ENCODE data around the gene PPIF.

Gene PPIF

DNA sequence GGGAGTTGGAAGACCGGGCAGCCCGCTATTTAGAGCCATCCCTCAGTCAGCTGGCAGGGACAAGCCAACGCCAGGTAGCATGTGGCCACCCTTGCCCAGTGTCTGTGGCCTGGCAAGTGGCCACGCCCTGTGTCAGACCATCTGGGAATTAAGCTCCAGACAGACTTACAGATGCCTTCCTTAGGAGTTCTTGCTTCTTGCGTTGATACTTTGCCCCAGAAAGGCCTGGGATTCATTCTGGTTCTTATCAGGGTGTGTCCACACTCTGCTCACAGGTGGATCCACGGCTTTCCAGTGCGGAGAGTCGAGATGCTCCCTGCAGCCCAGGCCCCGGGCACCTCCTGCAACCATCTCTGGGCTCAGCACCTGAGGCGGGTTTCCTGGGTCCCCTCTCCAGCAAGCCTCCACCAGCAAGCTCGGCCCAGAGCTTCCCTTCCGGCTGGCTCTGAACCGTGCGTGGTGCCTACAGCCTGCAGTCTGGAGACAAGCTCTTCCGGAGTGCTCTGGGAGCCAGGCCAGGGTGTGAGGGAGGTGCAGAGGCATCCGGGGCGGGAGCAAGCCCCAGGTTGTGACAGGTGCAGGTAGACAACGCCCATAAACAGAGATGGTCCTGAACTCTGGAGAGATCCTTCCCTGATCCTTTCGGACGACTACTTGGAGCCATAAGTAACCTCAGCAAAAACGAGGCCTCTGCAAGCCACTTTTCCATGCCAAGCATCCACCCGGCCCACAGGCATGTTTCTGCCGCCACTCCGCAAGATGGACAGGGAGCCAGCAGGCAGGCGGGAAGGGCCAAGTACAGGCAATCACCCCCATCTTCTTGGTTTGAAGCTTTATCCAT is 32.3 kb upstream of the PPIF start:
- no peak for DNase-seq

DNA sequence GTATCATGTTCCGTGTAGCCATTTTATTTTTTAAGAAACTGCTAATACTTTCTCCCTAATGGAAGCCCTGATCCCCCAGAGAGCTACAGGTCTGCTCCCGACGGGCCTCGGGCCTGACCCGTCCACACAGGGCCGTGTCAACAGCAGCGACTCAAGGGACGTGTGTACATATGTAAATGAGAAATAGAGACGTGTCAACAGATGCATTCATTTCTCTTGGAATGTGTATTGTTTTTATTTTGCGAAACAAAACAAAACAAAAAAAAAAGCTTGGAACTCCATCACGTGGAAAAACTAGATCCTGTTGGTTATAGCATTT is 31.7 kb upstream of the PPIF start:
- no peak for DNase-seq

DNA sequence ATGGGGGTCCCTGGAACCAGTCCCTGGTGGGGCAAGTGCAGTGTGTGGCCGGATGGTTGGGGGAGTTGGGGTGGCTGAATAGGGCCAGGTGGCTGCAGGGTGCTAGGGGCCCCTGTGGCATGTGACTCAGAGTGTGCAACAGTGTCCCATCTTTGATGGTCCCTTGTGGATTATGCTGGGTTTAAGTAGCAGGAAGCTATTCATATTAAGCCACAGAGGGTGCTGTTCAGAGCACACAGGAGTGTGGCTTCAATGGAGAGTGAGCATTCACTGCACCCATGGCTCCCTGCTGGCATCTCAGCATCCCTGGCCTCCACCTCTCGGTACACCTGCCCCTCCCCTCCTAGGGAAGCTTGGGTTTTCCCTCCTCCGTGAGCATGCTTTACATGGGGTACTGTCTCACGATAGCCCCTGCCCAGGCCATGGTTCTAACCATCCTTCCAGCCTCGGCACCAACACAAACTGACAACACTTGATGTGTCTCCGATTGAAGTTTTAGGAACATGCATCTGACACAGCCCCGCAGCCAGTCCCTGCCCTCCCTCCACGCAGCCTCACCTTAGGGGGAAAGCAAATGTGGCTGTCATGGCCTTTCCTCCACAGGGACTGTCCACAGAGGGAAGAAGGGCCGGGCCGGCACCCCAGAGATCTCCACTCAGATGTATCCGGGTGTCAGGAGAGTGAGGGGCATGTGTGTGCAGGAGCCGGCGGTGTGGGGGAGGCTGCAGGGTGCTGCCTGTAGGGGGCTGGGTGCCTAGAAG is 30.4 kb upstream of the PPIF start:
- no peak for DNase-seq

DNA sequence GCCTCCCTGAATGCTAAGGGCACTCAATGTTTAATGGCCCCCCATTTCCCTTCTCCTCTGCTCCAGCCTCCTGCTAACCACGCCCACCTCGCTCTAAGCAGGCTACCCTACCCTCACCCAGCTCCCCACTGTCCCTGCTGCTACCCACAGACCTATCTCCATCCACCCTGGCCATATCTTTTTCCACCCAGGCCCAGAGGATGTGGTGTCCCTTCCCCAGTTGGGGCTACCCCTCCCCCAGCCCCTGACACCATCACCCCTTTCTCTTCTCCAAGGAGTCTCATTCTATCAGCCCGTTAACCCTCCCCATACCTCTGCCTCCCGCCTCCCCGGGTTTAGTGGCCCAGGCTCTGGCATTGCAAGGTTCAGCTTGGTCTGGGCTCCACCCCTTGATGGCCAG is 28.9 kb upstream of the PPIF start:
- no peak for DNase-seq

DNA sequence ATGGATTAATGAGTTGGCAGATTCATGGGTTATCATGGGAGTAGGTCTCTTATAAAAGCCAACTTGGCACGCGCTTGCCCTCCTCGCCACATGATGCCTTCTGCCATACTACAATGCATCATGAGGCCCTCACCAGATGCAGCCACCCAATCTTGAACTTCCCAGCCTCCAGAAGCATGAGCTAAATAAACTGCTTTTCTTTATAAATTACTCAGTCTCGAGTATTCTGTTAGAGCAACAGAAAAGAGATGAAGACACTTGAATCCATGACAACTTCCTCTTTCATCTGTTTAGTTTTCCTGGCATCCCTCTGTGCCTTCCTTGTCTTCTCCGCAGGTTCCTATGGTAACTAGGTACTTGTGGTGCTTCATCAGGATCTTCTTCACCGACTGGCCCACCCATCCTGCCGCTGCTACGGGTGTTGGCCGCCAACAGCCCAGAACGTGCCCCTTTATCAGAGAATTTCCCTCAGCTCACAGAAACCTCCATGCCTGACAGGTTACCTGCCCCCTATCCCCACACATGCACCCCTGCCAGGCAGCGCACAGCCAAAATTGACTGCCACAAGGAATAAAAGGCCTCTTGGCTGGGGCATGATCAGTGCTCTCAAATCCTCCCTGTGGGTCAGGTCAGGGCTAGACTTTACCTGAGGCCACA is 28.0 kb upstream of the PPIF start:
- no peak for DNase-seq

DNA sequence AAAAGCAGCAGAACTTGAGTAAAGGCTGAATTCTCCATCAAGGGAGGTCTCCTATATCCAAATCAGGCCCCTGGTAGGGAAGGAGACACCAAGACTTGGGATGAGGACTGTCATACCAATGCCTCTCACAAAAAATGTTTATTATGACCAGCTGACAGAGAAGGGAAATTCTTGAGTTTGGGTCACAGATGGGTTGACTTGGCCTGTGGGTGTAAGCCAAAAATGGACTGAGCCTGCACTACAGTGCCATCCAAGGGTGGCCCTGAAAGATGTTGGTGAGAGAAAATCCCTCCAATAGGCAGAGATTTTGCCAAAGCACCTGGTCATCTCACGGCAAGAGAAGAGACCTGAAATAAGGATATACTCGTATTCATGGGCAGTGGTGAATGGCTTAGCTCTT is 27.0 kb upstream of the PPIF start:
- no peak for DNase-seq

DNA sequence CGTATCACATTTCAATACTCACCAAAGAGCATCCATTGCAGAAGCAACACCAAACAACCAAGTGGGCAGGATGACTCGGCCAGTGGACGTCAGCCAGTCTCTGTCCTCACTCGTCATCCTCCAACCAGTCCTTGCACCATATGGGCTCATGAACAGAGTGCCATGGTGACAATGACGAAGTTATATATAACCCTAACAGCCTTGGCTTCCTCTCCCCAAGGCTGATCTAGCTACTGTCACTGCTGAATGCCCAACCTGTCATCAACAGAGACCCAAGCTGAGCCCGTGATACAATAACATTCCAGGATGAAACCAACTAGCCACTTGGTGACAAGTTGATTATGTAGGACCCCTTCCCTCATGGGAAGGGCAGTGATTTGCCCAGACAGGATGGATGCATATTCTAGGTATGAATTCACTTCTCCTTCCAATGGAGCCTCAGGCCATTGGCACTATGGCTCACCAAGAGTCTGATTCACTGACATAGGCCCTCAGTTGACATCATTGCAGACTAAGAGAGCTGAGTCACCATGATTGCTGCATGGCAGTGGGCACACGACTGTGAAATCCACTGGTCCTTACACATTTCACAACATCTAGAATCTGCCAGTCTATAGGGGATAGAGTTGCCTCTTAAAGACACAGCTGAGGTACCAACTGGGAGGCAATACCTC is 26.3 kb upstream of the PPIF start:
- DNase-seq: no peak

DNA sequence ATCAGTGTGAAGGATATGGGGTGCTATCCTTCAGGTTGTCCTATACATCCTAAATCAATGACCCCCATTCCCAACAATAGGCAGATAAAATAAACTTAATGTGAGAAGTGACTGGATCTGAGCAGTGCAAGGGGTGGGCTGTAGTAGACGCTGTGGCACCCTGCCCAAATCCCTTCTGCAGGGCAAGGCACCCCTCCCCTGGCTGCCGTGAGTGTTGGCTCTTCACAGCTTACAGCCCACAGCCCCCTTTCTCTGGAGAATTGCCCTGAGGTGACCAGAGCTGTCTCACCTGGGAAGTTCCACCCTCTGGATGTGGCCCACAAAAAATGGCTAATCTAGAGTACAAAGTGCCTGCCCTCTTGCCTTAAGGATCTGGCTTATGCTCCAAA is 25.8 kb upstream of the PPIF start:
- DNase-seq: no peak

DNA sequence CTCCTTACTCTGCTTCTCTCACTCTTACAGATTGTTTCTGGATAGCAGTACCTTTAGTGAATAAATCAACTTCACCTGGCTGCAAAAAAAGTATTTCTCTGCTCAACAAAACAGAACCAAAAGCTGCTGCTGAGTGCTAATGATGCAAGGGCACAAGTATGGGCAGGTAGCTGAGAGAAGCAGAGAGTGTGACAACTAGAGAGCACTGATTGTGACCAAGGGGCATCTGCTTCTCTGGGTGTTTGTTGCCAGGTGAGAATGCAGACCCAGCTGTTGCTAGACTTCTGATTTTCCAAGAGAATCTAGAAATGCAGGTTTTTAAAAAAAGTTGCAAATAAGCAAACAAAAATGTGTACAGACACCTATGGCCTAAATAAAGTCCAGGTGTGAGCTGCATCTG is 25.3 kb upstream of the PPIF start:
- DNase-seq: no peak

DNA sequence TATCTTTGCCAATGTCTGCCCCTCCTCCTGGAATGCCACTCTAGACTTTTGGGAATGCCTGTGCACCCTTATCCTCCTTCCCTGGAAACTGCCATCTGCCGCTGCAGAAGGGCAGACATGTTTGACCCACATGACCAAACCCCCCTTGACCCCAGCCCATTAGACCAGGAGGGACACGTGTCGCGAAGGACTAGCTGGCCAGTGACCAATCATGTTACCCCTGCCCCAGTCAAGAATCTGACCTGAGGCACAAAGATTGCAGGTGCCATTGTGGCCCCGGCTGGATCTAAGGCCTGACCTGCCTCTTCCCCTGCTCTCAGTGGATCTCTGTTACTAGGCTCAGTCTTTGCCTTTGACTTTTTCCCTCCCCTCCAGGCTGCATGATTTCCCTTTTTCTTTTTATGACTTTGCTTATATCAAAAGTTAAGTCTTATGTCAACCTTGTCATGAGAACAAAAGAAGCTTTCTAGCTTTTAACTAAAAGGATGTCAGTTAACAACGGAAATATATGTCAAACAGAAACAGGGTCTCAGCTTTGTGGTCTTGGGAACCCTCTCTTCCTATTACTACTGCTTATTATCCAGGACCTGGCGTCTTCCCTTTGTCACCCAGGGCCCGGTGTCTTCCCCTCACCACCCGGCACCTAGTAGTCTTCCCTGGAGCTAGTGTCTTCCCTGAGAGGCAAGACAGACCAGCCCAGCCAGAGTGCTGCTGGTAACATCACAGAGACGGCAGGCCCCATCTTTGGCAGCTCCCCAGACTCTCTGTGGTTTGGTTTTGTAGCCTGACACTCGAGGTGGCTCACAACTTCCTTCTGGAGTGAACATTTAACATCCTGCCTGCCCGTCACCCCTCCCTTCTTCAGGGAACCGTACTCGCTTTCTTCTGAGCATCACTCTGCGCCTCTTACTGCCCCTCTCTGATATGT is 24.4 kb upstream of the PPIF start:
- no peak for DNase-seq

DNA sequence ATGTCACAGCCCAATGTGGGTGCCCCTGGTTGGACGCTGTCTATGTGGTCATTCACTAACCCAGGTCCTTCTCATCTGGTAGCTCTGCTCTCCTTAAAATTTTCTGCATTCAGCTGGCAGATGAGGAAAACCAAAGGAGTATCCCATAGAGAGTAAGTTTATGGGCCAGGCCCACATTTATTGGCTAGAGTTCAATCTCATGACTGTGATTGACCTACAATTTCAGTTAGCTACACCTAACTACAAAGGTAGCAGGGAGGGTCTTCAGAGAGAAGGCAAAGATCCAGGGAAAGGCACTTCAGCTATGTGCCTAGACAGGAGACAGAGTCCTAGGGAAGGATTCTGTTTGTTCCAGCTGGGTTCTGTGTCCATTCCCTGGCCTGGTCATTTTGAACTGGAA is 23.7 kb upstream of the PPIF start:
- DNase-seq: no peak

DNA sequence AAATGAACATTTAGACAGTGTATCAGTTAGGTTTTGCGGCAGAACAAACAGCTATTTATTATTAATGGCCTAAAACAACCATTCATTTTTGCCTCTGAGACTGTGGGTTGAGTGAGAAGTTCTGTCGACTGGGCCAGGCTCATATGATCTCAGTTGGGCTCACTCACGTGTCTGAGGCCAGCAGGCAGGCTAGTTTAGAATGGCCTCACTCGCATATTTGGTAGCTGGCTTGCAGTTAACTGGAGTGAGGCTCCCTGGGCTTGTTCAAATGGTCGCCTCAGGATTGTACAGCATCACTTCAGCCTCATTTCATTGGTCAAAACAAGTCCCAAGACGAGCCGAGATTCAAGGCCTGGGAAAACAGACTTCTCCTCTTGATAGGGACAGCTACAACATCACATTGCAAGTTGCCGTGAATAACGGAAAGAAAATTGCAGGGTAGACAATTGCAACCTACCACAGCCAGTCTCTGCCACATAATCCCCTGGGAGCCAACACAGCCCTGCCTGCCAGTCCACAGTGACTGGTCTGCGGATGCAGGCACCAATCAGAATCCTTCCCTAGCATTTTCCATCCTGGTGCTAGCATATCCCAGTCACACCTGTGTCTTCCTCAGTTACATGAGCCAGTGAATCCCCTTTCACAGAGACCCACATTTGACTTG is 23.1 kb upstream of the PPIF start:
- DNase-seq: no peak

DNA sequence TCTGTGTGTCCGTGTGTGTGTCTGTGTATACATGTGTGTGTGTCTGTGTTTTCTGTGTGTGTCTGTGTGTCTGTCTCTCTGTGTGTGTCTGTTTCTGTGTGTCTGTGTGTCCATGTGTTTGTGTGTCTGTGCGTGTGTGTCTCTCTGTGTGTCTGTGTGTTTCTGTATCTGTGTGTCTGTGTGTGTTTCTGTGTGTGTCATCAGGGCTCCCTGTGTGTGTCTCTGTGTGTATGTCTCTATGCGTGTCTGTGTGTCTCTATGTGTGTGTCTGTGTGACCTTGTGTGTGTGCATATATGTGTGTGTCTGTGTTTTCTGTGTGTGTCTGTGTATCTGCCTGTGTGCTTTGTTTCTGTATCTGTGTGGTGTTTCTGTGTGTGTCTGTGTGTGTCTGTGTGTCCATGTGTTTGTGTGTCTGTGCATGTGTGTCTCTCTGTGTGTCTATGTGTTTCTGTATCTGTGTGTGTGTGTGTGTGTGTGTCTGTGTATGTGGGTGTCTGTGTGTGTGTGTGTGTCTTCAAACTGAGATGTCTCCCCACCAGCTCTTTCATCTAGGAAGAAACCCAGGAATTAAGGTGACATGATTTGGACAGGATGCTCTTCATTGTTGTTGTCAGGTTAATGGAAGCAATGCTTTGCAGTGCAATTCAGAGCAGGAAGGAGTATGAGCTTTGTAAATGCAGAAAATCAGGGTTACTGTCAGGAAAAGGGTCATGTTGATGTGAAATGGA is 20.7 kb upstream of the PPIF start:
- no peak for DNase-seq

DNA sequence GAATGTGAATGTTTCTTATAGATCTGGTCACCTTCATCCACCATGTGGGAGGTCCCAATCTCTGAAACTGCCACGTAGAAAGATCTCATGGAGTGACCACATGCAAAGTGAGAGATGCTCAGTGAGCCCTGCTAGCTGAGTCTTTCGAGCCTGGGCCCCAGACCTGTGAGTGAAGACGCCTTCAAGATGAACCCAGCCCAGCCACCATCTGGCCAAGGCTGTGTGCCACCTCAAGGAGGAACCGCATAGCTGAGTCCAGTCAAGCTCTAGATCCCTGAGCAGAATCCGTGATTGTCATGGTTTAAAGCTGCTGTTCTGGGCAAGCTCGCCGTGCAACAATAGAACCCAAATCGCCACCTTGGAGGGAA is 20.2 kb upstream of the PPIF start:
- no peak for DNase-seq

DNA sequence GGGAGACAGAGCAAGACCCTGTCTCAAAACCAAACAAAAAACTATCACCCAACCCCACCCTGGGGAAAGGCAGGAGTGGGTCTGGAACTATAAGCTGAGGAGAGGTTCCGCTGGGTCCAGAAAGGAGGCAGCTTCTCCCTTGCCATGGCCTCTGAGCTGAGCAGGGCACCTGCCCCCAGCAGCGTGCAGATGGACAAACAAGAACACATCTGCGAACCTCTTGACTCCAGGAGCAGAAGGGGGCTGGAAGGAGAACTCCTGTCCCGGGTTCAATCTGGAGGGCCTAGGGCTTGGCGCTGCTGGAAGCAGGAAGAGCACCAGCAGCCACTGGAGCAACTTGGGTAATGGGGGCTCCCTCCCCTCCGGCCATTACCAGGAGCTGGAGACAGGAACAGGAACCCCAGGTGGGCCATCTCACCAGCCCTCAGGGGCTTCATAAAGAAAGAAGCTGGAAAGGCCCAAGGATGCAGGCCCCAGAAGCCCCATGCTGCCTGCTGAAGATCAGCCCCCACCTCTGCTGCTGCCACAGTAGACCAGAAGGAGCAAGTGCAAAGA is 19.0 kb upstream of the PPIF start:
- DNase-seq: no peak

DNA sequence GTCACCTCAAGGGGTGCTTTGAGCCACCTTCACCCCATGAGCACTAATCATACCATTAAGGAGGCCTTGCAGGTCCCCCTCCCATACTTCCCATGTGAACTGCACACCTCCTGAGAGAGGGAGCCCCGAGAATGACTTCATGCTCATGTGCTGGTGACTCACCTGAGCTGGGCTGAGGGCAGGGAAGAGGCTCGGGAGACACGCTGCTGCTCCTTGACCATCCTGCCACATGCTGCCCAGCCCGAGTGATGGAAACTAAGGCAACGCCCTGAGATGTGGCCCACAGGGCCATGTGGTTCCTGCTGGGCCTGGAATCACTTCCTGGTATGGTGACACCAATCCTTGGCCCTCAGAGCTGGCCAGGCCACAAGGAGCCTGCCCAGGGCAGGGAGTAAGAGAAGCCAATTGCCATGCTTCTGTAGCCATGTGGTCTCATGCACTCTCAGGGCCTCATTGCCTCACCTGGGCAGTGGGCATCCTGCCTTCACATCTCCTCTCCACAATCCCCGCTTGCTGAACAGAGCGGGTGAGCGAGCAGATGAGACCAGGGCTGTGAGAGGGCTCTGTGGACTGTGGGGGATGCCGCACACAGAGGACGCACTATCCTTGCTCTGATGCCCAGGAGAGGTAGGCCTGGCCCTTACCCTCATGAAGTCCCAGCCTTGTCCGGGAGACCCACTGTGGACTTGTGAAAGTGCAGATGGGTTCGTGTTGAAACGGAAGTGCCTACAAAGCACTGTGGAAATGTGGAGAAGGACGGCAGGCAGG is 18.3 kb upstream of the PPIF start:
- DNase-seq: no peak

DNA sequence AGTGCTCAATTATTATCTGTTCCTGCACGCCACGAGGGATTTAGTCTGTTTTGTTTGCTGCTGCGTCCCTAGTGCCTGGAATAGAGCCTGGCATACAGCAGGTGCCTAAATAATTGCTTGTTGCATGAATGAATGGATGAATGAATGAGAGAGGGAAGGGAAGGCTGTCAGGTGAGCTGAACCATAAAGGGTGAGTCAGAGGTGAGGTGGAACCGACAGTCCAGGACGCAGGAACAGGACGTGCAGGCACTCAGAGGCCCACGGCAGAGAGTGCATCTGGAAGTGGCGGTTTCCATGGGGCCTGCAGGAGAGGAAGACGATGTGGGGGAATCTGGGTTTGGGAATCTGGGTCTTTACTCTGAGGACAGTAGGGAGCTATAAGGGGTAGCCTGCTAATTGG is 17.7 kb upstream of the PPIF start:
- DNase-seq: no peak

DNA sequence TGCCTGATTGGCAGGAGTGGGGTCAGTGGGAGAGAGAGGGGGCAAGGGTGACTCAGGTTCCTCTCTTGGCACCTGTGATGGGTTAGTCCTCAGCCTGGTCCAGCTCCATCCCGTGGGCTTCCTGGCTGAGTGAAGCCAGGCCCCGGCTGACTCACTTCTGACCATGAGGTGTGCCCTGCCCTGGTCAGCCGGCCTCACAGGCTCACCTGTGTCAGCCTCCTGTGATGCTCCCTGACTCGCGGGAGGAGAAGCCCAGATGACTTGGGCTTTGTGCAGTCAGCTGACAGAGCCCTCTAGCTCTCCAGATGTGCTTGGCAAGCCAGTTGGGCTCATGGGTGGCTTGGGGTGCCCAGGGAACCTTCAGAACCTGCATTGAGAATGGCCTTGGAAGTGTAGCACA is 16.0 kb upstream of the PPIF start:
- DNase-seq: no peak

DNA sequence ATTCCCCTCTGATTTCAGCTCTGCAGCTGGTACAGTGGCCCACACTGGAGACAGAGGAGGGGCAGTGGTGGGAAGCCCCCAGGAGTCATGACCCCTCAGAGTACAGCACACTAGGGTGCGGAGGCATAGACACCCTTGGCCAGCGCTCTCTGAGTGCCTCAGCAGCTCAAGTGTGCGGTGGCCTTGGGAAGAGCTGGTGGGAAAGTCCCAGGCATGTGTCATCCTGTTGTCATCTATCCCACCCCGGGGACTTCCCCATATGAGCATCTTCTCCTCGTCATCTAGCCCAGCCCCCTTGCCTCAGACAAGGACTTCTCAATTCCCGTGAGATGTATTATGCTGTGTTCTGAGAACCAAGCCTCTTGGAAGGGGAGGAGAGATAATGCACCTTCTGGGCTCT is 15.6 kb upstream of the PPIF start:
- DNase-seq: peak in 1 of 2 experiments; percentile 3

Data from NCI-H524 (cell line).